Measurements from ENCODE around the gene ANK3.

DNA sequence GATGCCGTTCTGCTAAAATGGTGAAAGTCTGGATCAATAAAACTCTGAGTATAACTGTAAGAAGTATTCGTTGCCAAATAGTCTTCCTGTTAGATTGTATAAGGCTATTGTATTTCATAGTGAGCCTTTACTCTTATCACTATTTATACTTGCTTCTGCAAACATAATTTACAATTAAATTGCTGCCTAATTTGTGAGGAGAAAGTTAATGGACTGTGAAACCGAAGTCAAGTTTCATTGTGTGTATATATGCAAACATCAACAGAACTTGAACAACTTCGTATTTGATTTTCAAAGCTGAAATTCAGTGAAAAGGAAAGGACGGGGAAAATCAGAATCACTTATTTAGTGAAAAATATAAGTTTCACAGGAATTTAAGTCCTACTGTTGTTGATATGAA lies 347.4 kb downstream of the ANK3 start:
- TF ChIP-seq EZH2 (optimal IDR thresholded peaks at IDR 0.05; ENCODE audit: low read depth, low read length) (no peak), EZH2phosphoT487 (IDR thresholded peaks at IDR 0.05; ENCODE audit: low read length) (no peak)
- TF ChIP-seq, protein P1, sequence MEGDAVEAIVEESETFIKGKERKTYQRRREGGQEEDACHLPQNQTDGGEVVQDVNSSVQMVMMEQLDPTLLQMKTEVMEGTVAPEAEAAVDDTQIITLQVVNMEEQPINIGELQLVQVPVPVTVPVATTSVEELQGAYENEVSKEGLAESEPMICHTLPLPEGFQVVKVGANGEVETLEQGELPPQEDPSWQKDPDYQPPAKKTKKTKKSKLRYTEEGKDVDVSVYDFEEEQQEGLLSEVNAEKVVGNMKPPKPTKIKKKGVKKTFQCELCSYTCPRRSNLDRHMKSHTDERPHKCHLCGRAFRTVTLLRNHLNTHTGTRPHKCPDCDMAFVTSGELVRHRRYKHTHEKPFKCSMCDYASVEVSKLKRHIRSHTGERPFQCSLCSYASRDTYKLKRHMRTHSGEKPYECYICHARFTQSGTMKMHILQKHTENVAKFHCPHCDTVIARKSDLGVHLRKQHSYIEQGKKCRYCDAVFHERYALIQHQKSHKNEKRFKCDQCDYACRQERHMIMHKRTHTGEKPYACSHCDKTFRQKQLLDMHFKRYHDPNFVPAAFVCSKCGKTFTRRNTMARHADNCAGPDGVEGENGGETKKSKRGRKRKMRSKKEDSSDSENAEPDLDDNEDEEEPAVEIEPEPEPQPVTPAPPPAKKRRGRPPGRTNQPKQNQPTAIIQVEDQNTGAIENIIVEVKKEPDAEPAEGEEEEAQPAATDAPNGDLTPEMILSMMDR (IDR thresholded peaks at IDR 0.05; ENCODE audit: low read length), result no peak

Measured in MM.1S (cell line).